Stimulated activated CD8-positive, alpha-beta memory T cell treated with anti-CD3 and anti-CD28 coated beads, Interleukin-2, amount 100 ng/mL, for 1 hour (primary cell): Measurements from ENCODE around the gene KCNT1.

Experiments
- DNase-seq, 2 donors: peaks; one replicate each; pipeline ENCODE4 v3.0.0-alpha.2; 2020; ENCODE audit warnings: low read depth in 2 of 2

Gene KCNT1

DNA sequence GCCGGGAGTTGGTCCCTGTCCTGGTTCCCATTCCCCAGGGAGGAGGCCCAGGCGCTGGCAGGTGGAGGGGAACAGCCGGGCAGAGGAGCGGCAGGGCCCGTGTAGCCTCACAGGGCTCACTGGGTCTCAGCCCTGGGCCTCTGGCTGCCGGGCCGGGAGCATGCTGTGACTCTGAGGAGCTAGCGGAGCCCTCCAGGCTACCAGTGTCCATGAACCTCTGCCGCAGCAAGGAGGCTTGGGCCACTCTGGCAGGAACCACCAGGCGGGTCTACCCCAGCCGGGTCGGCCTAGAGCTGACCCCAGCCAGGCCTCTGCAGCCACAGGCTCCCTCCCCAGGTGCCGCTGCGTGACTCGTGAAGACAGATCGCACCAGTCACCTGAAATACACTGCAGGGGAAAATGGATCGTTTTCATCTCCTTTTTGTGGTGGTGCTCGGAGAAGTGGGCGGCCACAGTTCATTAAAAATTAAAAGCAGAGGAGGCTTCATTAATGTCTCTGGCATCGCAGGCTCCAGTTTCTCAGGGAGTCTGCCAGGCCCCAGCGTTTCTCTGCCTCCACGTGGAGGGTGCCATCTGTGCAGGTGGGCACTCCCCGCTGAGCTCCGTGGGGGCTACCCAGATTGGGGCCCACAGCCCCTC, 43.8 kb downstream of the KCNT1 start:
- DNase-seq, result no peak

- no peak for DNase-seq
Measured at GRCh38 chr9:135746565-135746964, 44.6 kb downstream of the KCNT1 start.

DNA sequence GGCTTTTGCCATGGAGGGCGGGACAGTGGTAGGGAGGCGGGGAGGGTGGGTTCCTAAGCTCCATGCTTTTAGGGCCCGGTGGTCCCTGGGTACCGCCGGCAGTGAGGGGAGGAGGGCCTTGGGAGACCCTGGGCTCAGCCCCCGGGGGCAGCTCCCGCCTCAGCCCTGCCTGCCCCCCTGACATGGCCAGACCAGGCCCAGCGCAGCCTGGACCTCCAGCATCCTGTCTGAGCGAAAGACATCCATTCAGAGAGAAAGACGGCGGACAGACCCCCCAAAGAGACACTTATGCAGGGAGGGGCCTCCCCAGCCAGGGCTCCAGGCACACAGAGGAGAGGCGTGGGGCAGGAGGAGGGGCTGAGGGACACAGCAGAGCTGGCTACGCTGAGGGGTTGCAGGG, 45.3 kb downstream of the KCNT1 start:
- no peak for DNase-seq

GRCh38 chr9:135748676-135749075, 46.7 kb downstream of the KCNT1 start:
- no peak for DNase-seq

GRCh38 chr9:135749171-135750045, 47.4 kb downstream of the KCNT1 start:
- DNase-seq, result no peak

DNA sequence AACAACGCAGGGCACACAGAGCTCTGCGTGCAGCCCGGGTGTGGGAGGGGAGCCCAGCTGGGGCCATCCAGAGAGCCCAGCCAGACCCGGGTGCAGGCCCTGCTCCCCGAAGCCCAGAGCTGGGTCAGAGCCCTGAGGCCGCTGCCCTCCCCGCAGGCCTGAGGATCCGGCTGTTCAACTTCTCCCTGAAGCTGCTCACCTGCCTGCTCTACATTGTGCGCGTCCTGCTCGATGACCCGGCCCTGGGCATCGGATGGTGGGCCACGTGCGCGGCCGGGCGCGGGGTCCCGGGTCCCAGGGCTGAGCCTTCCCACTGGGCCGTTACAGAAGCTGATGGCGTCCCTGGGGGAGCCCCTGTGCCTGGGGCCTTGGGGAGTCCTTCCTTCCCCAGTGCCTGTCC, 48.8 kb downstream of the KCNT1 start:
- no peak for DNase-seq

DNA sequence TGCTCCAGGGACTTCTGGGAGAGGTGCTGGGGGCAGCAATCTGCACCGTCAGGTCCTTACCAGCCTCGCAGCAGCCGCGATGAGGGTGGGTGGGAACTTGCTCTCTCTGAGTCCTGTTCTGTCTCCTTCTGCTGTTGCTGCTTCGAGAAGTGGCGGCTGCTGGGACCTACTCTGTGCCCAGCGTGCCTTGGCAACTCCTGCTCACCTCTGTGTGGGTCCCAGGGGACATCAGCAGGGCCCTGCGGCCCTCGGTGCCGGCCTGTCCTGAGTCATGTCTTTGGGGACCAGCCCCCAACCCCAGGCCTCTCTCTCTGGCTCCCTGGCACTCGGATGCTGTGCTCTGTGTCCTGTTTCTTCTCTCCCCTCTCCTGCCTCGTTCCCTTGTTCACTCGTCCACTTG, 49.5 kb downstream of the KCNT1 start:
- no peak for DNase-seq

GRCh38 chr9:135752281-135753204, 50.6 kb downstream of the KCNT1 start:
- DNase-seq, result no peak

GRCh38 chr9:135753391-135754105, 51.6 kb downstream of the KCNT1 start:
- no peak for DNase-seq

DNA sequence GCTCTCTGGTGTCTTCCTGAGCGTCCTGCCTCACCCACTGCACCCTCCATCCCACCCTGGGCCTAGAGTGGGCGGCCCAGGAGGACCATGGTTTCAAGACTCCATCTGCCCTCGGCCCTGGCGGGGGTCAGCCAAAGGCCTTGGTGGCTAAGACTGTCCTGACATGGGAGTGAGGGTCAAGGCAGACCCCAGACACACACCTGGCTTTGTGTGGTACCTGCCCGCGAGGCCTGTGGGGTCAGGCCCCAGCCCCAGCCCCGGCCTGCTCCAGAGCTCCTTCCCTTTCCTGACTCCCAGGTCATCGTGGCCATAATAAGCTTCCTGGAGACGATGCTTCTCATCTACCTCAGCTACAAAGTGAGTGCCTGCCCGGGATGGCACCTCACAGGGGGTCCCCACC, 54.6 kb downstream of the KCNT1 start:
- no peak for DNase-seq

GRCh38 chr9:135757356-135757755, 55.4 kb downstream of the KCNT1 start:
- DNase-seq, result no peak

DNA sequence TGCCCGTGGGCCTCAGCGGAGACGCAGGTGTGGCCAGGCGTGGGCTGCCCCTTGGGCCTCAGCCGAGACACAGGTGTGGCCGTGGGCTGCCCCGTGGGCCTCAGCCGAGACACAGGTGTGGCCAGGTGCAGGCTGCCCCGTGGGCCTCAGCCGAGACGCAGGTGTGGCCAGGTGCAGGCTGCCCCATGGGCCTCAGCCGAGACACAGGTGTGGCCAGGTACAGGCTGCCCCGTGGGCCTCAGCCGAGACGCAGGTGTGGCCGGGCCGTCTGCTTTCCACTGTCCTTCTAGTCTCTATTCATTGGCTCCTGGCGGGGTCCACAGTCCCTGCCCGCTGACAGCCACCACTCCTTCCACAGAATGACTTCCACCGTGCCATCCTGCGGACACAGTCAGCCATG, 56.1 kb downstream of the KCNT1 start:
- no peak for DNase-seq

DNA sequence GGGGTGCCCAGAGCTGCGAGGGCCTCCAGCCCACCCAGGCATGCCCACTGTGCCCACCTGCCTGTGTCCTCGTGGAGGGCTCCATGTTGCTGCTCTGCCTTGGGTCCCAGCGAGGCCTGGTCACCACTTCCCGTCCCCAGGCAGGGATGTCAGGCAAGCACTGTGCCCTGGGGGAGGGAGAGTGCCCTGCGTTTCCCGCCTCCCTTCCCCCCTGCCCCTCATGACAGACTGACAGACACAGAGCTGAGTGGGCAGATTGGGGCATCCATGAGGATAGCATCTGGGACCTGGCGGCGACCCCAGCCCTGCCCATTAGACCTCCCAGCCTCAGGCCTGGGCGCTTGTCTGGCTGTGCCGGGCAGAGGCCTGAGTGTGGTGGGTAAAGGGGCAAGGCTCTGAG, 56.9 kb downstream of the KCNT1 start:
- no peak for DNase-seq

- DNase-seq, result no peak
Measured at GRCh38 chr9:135759676-135760300, 57.8 kb downstream of the KCNT1 start.

GRCh38 chr9:135760465-135760864, 58.5 kb downstream of the KCNT1 start:
- DNase-seq, result no peak

DNA sequence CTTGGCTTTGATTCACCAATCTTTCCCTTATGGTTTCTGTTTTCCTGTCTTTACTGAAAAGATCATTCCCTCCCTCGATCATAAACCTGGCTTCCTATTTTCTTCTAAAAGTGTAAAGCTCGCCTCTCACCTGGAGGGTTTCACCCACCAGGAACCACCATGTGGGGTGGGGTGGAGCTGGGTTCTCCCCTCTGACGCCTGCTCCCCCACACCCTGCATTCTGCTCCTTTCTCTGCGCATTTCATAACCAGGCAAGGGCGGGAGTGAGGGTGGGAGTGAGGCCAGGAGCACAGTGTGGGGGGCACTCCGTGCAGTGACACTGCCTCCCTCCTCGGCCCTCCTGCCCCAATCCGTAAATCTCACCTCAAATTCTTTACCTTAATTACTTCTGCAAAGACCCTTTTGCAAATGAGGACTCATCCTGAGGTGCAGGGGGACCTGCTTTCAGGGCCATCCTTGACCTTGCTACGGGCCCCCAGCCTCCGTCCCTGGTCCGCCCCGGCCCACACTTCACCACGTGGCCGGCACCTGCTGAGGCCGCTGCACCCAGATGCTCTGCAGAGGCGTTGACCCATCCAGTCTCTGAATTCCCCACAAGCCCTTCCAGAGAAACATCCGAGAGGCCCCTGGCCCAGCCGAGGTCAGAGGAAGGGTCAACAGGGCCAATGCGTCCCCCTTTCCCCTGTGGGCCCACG, 59.3 kb downstream of the KCNT1 start:
- DNase-seq, result no peak

DNA sequence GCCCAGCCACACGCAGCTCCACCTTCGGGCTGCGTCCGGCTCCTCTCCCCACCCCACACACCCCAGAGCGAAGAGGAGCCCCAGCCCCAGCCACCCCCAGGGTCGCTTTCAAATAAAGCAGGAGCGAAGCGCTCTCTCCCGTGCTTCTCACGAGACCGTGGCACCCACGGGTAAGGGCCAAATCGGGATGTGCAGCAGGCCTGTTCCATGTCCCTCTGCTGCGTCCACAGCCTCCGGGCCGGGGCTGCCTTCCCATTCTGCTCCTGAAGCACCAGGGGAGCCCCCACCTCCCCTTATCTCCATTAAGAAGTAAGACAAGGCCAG, 59.8 kb downstream of the KCNT1 start:
- no peak for DNase-seq

GRCh38 chr9:135762921-135763320, 60.9 kb downstream of the KCNT1 start:
- no peak for DNase-seq

GRCh38 chr9:135763716-135764446, 61.9 kb downstream of the KCNT1 start:
- no peak for DNase-seq

- no peak for DNase-seq
Measured at GRCh38 chr9:135764731-135765130, 62.7 kb downstream of the KCNT1 start.
